ENCODE measurements around the gene PRUNE2. TPM values are rescaled to one million over a fixed set of nuclear protein-coding genes. Genes with fewer than 3 reads are reported as not detected.

Gene PRUNE2
- total RNA-seq, 2 experiments from 2014 or later, result 0.38 to 0.44 TPM

DNA sequence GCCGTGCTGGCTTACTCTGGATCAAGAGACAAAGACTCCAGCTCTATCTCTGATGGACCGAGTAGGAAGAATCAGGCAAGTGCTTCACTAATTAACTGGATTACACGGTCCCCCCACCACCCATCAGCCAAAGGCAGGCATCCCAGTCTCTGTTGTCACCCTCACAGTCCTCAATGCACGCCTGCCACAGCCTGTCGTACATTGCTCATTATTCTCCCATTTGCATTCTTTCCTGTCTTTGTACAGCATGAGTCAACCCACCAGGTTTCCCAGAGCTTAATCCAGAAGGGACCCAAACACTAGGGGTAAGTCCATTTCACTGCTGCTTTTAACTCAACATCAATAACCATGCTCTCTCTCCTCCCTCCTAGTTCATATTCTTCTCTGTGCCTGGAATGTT lies 97.3 kb downstream of the PRUNE2 start:
- no peak for DNase-seq (ENCODE audit: low spot score)
- ChIA-PET POLR2A (no interaction called here), CTCF (ENCODE audit: unreplicated experiment) (no interaction called here)
- no peak overlapping the region for H3K27ac ChIP-seq (ENCODE audit: low read depth, low read length, poor library complexity, severe bottlenecking)
- H3K36me3 ChIP-seq (ENCODE audit: insufficient read depth, low read length), result no peaks in the 10 kb centered on the region
- no peaks in the 10 kb centered on the region for H3K4me1 ChIP-seq (ENCODE audit: insufficient read depth, low read length, poor library complexity, severe bottlenecking)
- no peaks in the 10 kb centered on the region for H3K79me2 ChIP-seq (ENCODE audit: insufficient read depth, low read depth, low read length)
- no peaks in the 10 kb centered on the region for H4K20me1 ChIP-seq (ENCODE audit: insufficient read depth, low read length)
- TF ChIP-seq EZH2phosphoT487 (IDR thresholded peaks at IDR 0.05; ENCODE audit: borderline replicate concordance, low read depth, low read length), result no peak
- TF ChIP-seq, protein P1, sequence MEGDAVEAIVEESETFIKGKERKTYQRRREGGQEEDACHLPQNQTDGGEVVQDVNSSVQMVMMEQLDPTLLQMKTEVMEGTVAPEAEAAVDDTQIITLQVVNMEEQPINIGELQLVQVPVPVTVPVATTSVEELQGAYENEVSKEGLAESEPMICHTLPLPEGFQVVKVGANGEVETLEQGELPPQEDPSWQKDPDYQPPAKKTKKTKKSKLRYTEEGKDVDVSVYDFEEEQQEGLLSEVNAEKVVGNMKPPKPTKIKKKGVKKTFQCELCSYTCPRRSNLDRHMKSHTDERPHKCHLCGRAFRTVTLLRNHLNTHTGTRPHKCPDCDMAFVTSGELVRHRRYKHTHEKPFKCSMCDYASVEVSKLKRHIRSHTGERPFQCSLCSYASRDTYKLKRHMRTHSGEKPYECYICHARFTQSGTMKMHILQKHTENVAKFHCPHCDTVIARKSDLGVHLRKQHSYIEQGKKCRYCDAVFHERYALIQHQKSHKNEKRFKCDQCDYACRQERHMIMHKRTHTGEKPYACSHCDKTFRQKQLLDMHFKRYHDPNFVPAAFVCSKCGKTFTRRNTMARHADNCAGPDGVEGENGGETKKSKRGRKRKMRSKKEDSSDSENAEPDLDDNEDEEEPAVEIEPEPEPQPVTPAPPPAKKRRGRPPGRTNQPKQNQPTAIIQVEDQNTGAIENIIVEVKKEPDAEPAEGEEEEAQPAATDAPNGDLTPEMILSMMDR (conservative IDR thresholded peaks at IDR 0.05; ENCODE audit: low read length), result no peak
- no peak overlapping the region for H3K4me2 ChIP-seq (ENCODE audit: low read length)
- H3K4me3 ChIP-seq (ENCODE audit: low read depth, low read length, poor library complexity, severe bottlenecking), result no peak overlapping the region
- no peak overlapping the region for H2AFZ ChIP-seq (ENCODE audit: low read length)
- no peaks in the 10 kb centered on the region for H3K9me2 ChIP-seq (ENCODE audit: insufficient read depth, low read length)
- intact Hi-C loops (cut with micrococcal nuclease; ENCODE audit: unreplicated experiment), result no loop called here
- BruUV-seq (replicated peaks), result no TSS peak
- no peaks in the 10 kb centered on the region for H3K9me3 ChIP-seq (ENCODE audit: low read length)

DNA sequence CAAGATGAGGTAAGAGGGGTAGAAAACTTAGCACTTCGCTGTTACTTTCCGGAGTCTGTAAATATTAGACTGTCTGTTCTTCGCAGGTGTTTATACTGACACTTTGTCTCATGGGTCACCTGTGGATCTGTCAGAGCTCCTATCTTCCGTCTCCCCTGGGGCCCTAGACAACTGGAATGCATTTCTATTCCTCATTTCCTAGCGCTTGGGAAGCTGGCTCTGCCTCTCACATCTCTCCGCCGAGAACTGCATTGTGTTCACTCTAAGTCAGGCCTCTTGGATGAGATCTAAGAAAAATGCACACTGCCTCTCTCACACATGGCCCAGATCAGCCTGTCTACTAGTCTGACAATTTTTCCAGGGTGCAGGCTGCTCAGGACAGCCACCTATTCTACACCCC lies 102.2 kb downstream of the PRUNE2 start:
- CTCF ChIA-PET (ENCODE audit: unreplicated experiment), result no interaction called here
- POLR2A ChIA-PET, result no interaction called here
- H3K4me3 ChIP-seq (ENCODE audit: low read depth, low read length, poor library complexity, severe bottlenecking), result no peak overlapping the region

DNA sequence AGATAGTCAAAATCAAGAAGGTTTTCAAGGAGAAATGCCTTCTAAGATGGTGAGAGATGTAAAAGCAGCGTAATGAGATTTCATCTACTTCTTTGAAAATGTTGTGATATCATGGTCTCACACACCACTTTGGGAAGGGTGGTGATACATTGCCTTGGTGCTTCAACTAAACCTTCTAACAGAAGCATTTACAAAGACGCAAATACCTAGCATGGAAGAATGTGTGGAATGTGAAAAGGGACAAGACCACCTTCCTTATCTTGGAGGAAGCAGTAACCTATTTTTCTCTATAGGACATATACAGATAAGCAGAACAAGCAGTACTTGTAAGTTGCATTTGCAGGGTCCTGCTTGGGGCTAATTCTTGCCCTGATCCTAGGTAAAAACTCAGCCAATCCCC lies 102.8 kb downstream of the PRUNE2 start:
- intact Hi-C loops (cut with micrococcal nuclease; ENCODE audit: unreplicated experiment), result no loop called here

More for the DNA sequence above, 102.2 kb downstream of the PRUNE2 start:
- Histone ChIP-seq H3K4me2 (ENCODE audit: low read length) (no peak overlapping the region), H3K36me3 (ENCODE audit: insufficient read depth, low read length) (no peaks in the 10 kb centered on the region), H3K9me2 (ENCODE audit: insufficient read depth, low read length) (no peaks in the 10 kb centered on the region), H3K27ac (ENCODE audit: low read depth, low read length, poor library complexity, severe bottlenecking) (no peak overlapping the region), H4K20me1 (ENCODE audit: insufficient read depth, low read length) (no peaks in the 10 kb centered on the region), H2AFZ (ENCODE audit: low read length) (no peak overlapping the region), H3K9me3 (ENCODE audit: low read length) (no peaks in the 10 kb centered on the region), H3K4me1 (ENCODE audit: insufficient read depth, low read length, poor library complexity, severe bottlenecking) (no peaks in the 10 kb centered on the region), H3K79me2 (ENCODE audit: insufficient read depth, low read depth, low read length) (no peaks in the 10 kb centered on the region)
- BruUV-seq (replicated peaks), result no TSS peak
- TF ChIP-seq, protein P1 (conservative IDR thresholded peaks at IDR 0.05; ENCODE audit: low read length), result no peak
- no peak for TF ChIP-seq EZH2phosphoT487 (IDR thresholded peaks at IDR 0.05; ENCODE audit: borderline replicate concordance, low read depth, low read length)
- intact Hi-C loops (cut with micrococcal nuclease; ENCODE audit: unreplicated experiment), result no loop called here
- no peak for DNase-seq (ENCODE audit: low spot score)

More for the DNA sequence above, 102.8 kb downstream of the PRUNE2 start:
- no TSS peak for BruUV-seq (replicated peaks)
- Histone ChIP-seq H3K4me3 (ENCODE audit: low read depth, low read length, poor library complexity, severe bottlenecking) (no peak overlapping the region), H2AFZ (ENCODE audit: low read length) (no peak overlapping the region), H3K9me3 (ENCODE audit: low read length) (no peaks in the 10 kb centered on the region), H3K4me1 (ENCODE audit: insufficient read depth, low read length, poor library complexity, severe bottlenecking) (no peaks in the 10 kb centered on the region), H3K79me2 (ENCODE audit: insufficient read depth, low read depth, low read length) (no peaks in the 10 kb centered on the region), H4K20me1 (ENCODE audit: insufficient read depth, low read length) (no peaks in the 10 kb centered on the region), H3K9me2 (ENCODE audit: insufficient read depth, low read length) (no peaks in the 10 kb centered on the region), H3K4me2 (ENCODE audit: low read length) (no peak overlapping the region), H3K27ac (ENCODE audit: low read depth, low read length, poor library complexity, severe bottlenecking) (no peak overlapping the region), H3K36me3 (ENCODE audit: insufficient read depth, low read length) (no peaks in the 10 kb centered on the region)
- DNase-seq (ENCODE audit: low spot score), result no peak
- no peak for TF ChIP-seq EZH2phosphoT487 (IDR thresholded peaks at IDR 0.05; ENCODE audit: borderline replicate concordance, low read depth, low read length)
- TF ChIP-seq, protein P1 (conservative IDR thresholded peaks at IDR 0.05; ENCODE audit: low read length), result no peak
- ChIA-PET POLR2A (no interaction called here), CTCF (ENCODE audit: unreplicated experiment) (no interaction called here)

All from OCI-LY7 (cell line).